Smooth muscle cell of the umbilical artery (primary cell): ENCODE results near the gene ZNF256. TPM values are rescaled to one million over a fixed set of nuclear protein-coding genes. Genes with fewer than 3 reads are reported as not detected.

Experiments used
- total RNA-seq: library from RNA; depleted of rRNA; stranded (reverse); fragments of >200 nt; gene quantifications from 2 replicates; pipeline ENCODE4 v1.2.3, GENCODE V29; 2014

The ZNF256 gene
- total RNA-seq: 3.3 and 3.6 TPM in 2 replicates

GRCh38 chr19:57947419-57948134 lies at the start of gene ZNF256:
ZNF256 (minus strand) TSS chr19:57947706; CDS start chr19:57947474, 232 bp downstream.

GRCh38 chr19:57974434-57974833 lies 26.9 kb upstream of the ZNF256 start, which contains the start of gene C19orf18:
C19orf18 (minus strand) TSS chr19:57974534; CDS start chr19:57974432, 102 bp downstream.

DNA sequence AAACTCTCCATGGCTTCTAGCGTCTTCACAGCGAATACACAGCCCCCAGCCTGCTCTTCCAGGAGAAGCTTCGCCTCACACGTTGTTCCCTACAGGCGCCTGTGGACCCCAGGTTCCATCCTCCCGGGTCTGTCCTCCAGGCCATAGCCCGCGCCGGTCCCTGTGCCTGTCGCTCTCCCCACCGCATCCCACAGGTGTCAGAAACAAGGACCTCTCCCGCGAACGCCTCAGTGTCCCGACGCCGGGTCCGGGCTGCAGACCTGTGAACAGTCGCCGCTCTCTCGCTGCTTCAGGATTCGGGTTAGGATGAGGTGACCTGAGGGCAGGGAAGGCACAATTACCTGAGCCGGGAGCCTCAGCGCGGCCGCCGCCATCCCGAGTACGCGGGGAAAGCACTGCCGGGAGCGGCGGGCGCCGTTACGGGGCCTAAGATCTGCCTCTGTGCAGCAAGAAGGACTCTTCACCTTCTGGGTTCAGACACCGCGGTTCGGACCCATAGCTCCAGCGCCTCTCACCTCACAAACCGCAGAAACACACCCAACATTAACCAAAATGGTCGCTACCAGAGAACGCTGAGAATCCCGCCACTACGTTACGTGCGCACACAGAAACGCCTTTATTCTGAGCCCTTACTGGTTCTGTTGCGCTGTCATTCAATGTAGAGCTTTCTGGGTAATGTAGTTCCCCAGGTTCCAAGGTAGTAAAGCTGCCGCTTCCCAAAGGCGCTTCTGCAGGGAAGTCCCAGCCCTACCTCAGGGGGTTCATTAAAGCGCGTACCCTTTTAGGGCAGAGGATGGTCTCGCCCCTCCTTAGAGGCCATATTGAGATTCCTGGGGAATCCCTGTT lies 12.5 kb downstream of the ZNF256 start, which contains the start of gene ZNF418:
Gene ZNF418 (minus strand): TSS at position 583 of the 846 bp plus-strand sequence. CDS start 1,580 bp downstream, outside the sequence.

DNA sequence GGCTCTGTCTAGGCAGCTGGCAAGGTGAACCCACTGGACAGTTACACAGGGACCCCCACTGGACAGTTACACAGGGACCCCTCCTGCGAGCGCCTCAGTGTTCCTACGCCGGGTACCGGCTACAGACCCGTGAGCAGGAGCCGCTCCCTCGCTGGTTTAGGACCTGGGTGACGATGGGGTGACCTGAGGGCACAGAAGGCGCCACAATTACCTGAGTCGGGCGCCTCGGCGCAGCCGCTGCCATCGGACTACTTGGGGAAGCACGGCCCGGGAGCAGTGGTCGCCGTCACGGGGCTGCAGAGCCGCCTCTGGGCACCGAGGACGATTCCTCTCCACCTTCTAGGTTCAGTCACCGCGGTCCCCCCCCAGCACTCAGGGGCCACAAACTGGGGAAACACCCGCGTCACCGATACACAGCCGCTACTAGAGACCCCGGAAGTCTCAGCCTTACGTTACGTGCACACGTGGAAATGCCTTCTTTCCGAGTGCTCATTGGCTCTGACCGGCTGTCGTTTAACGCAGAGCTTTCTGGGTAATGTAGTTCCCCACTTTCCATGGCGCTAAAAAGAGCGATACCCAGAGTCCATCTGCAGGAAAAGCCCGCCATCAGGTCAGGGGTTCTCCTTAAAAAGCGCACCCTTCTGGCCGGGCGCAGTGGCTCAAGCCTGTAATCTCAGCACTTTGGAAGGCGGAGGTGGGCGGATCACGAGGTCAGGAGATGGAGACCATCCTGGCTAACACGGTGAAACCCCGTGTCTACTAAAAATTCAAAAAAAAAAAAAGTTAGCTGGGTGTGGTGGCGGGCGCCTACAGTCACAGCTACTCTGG lies 31.1 kb downstream of the ZNF256 start, which contains the start of gene ZNF417:
Gene ZNF417 (minus strand): TSS at position 425 of the 828 bp plus-strand sequence. CDS start 181 bp downstream, at position 244.

Other genes with a start within 250 kb of the ZNF256 start
- gene ZNF154, start 238.5 kb downstream of the ZNF256 start, total RNA-seq: 4.2 and 4.9 TPM in 2 replicates
- 7.4 and 8.6 TPM in 2 replicates for gene ZNF671, start 220.1 kb downstream of the ZNF256 start, total RNA-seq
- gene ZNF776, start 200.9 kb downstream of the ZNF256 start, total RNA-seq: 10.4 and 12.1 TPM in 2 replicates
- gene ZNF586, start 178.0 kb downstream of the ZNF256 start, total RNA-seq: 17.4 and 21.4 TPM in 2 replicates
- gene ZNF552, start 132.8 kb downstream of the ZNF256 start, total RNA-seq: 6.1 and 11.9 TPM in 2 replicates
- 26.7 and 31.7 TPM in 2 replicates for gene ZNF587B, start 117.4 kb downstream of the ZNF256 start, total RNA-seq
- 48.7 and 61.1 TPM in 2 replicates for gene ZNF587, start 97.8 kb downstream of the ZNF256 start, total RNA-seq
- gene ZNF814, start 58.7 kb downstream of the ZNF256 start, total RNA-seq: 4.5 and 7.2 TPM in 2 replicates
- gene ZNF417, start 31.1 kb downstream of the ZNF256 start, total RNA-seq: 23.2 and 23.4 TPM in 2 replicates
- gene ZNF418, start 12.3 kb downstream of the ZNF256 start, total RNA-seq: 5.9 and 6.4 TPM in 2 replicates
- not detected in 2 replicates for gene C19orf18, start 26.8 kb upstream of the ZNF256 start, total RNA-seq
- 14.3 and 14.9 TPM in 2 replicates for gene ZNF606, start 55.1 kb upstream of the ZNF256 start, total RNA-seq
- gene ZSCAN1, start 86.3 kb upstream of the ZNF256 start, total RNA-seq: not detected in 2 replicates
- gene ZNF135, start 111.6 kb upstream of the ZNF256 start, total RNA-seq: 3.9 and 4.3 TPM in 2 replicates
- 40.7 and 51.3 TPM in 2 replicates for gene ZSCAN18, start 150.5 kb upstream of the ZNF256 start, total RNA-seq
- gene ZNF329, start 203.1 kb upstream of the ZNF256 start, total RNA-seq: 13.4 and 17.0 TPM in 2 replicates
- 11.0 and 23.3 TPM in 2 replicates for gene ZNF274, start 235.4 kb upstream of the ZNF256 start, total RNA-seq